Right renal cortex interstitium (tissue), 3 donors: ENCODE data around the gene CELSR1. TPM values are rescaled to one million over a fixed set of nuclear protein-coding genes. Genes with fewer than 3 reads are reported as not detected.
"Not testable (repeated sequence)": the region's sequence is repeated elsewhere in the genome, so short reads cannot be mapped to it uniquely, and the experiment has no call there.

Experiments
- DNase-seq, 3 donors: peaks; one replicate each; pipeline ENCODE4 v3.0.0-alpha.2; 2013; ENCODE audit warnings: low read depth in 3 of 3, low spot score in 2 of 3
- polyA plus RNA-seq, 3 donors: library from polyadenylated mRNA; unstranded; fragments of 120-200 nt; gene quantifications; one replicate each; pipeline ENCODE4 v1.2.1, GENCODE V29; 2013; ENCODE audit not compliant: insufficient read length in 3 of 3

CELSR1 gene
- polyA plus RNA-seq, 3 donors = 21.8 to 23.7 (median 22.8) TPM

DNA sequence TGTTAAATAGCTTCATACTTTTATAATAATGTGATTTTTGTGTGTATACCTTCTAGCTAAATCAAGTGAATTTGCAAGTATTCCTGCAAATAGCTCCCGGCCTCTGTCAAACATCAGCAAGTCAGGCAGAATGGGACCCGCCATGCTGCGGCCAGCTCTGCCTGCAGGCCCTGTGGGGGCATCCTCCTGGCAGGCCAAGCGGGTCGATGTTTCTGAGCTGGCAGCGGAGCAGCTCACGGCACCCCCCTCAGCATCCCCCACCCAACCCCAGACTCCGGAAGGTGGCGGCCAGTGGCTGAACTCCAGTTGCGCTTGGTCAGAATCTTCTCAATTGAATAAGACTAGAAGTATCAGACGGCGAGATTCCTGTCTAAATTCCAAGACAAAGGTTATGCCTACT lies 221.4 kb downstream of the CELSR1 start:
- DNase-seq = no peak

- DNase-seq = not testable (repeated sequence)
Observed at GRCh38 chr22:46312848-46313247, 224.6 kb downstream of the CELSR1 start.

DNA sequence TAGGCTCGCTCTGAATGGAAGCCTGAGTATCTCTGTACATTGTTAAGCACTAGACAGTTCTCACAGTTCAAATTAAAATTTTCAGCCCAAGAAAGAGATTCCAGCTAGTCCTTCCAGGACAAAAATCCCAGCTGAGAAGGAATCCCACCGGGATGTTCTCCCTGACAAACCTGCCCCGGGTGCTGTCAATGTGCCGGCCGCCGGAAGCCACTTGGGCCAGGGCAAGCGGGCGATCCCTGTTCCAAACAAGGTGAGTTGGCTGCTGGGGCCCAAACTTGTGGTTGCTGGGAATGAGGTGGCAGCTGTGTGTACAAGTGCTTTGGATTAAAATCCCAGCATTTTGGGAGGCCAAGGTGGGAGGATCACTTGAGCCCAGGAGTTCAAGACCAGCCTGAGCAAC lies 225.4 kb downstream of the CELSR1 start:
- DNase-seq = no peak

Other genes starting within 250 kb of the CELSR1 start
- gene GTSE1, start 240.8 kb downstream of the CELSR1 start, polyA plus RNA-seq = 10 to 100 TPM; 13.6 to 13.9 (median 13.7) TPM
- gene TRMU, start 201.9 kb downstream of the CELSR1 start, polyA plus RNA-seq = 10 to 100 TPM; 40.7 to 45.8 (median 43.6) TPM
- gene GRAMD4, start 82.8 kb upstream of the CELSR1 start, polyA plus RNA-seq = 10 to 100 TPM; 18.5 to 20.0 (median 19.0) TPM
- gene CERK, start 200.6 kb upstream of the CELSR1 start, polyA plus RNA-seq = 10 to 100 TPM; 48.6 to 51.4 (median 50.7) TPM
- 10 to 100 TPM; 15.4 to 16.5 (median 15.9) TPM for gene TBC1D22A, start 225.0 kb upstream of the CELSR1 start, polyA plus RNA-seq